ENCODE results near the gene DOCK8.

DOCK8 gene

GRCh38 chr9:431701-432100 is 217.0 kb downstream of the DOCK8 start:
- no peak for DNase-seq

- DNase-seq: no peak
Measured at GRCh38 chr9:436482-436881, 221.8 kb downstream of the DOCK8 start.

- DNase-seq: no peak
Measured at GRCh38 chr9:437066-437465, 222.4 kb downstream of the DOCK8 start.

- no peak for DNase-seq
Measured at GRCh38 chr9:437574-438001, 222.9 kb downstream of the DOCK8 start.

GRCh38 chr9:438066-438465 is 223.4 kb downstream of the DOCK8 start:
- no peak for DNase-seq

- DNase-seq: no peak
Measured at GRCh38 chr9:438961-439768, 224.5 kb downstream of the DOCK8 start.

- DNase-seq: no peak
Measured at GRCh38 chr9:441126-441525, 226.5 kb downstream of the DOCK8 start.

GRCh38 chr9:444528-444927 is 229.9 kb downstream of the DOCK8 start:
- no peak for DNase-seq

GRCh38 chr9:445033-445432 is 230.4 kb downstream of the DOCK8 start:
- DNase-seq: no peak

GRCh38 chr9:446074-446699 is 231.5 kb downstream of the DOCK8 start:
- no peak for DNase-seq

- DNase-seq: peak; percentile 48 to 59
Measured at GRCh38 chr9:447230-448025, 232.8 kb downstream of the DOCK8 start.

GRCh38 chr9:450057-450456 is 235.4 kb downstream of the DOCK8 start:
- DNase-seq: no peak

- DNase-seq: no peak
Measured at GRCh38 chr9:450561-450960, 235.9 kb downstream of the DOCK8 start.

GRCh38 chr9:453832-454231 is 239.2 kb downstream of the DOCK8 start:
- DNase-seq: no peak

- DNase-seq: no peak
Measured at GRCh38 chr9:456365-456764, 241.7 kb downstream of the DOCK8 start.

- DNase-seq: no peak
Measured at GRCh38 chr9:458590-458989, 243.9 kb downstream of the DOCK8 start.

GRCh38 chr9:459491-460444 is 245.1 kb downstream of the DOCK8 start:
- peak in 1 of 2 experiments; percentile 18 for DNase-seq

GRCh38 chr9:462121-462520 is 247.5 kb downstream of the DOCK8 start:
- no peak for DNase-seq

- no peak for DNase-seq
Measured at GRCh38 chr9:462606-463005, 247.9 kb downstream of the DOCK8 start.

- no peak for DNase-seq
Measured at GRCh38 chr9:463455-464171, 248.9 kb downstream of the DOCK8 start.

- DNase-seq: no peak
Measured at GRCh38 chr9:466747-467146, 252.1 kb downstream of the DOCK8 start.

Data from activated CD4-positive, alpha-beta T cell treated with anti-CD3 and anti-CD28 coated beads, Interleukin-2, amount 50 U/mL, for 48 hours (primary cell).